Parathyroid adenoma (tissue), 2 donors: ENCODE measurements around the gene CHDH.

Experiments
- H2AFZ ChIP-seq: fragments of 300-600 bp; sonication (generic); one replicate; pipeline ENCODE4 v1.7.0; 2017; ENCODE audit warnings: antibody characterized with exemption, mild to moderate bottlenecking
- H3K27ac ChIP-seq: fragments of 300-600 bp; sonication (generic); one replicate; pipeline ENCODE4 v1.7.0; 2017
- H3K27me3 ChIP-seq: fragments of 300-600 bp; sonication (generic); one replicate; pipeline ENCODE4 v1.7.0; 2017; ENCODE audit warnings: low read length; ENCODE audit not compliant: control insufficient read depth, insufficient read depth
- H3K36me3 ChIP-seq: fragments of 300-600 bp; sonication (generic); one replicate; pipeline ENCODE4 v1.7.0; 2017; ENCODE audit warnings: low read length; ENCODE audit not compliant: control insufficient read depth, insufficient read depth
- H3K4me1 ChIP-seq: fragments of 300-600 bp; sonication (generic); one replicate; pipeline ENCODE4 v1.7.0; 2017; ENCODE audit warnings: control low read depth
- H3K4me2 ChIP-seq: fragments of 300-600 bp; sonication (generic); one replicate; pipeline ENCODE4 v1.7.0; 2017; ENCODE audit warnings: low read length
- H3K4me3 ChIP-seq: fragments of 300-600 bp; sonication (generic); one replicate; pipeline ENCODE4 v1.7.0; 2017; ENCODE audit warnings: low read depth, low read length
- H3K79me2 ChIP-seq: fragments of 300-600 bp; sonication (generic); one replicate; pipeline ENCODE4 v1.7.0; 2017; ENCODE audit warnings: control low read depth
- H3K9ac ChIP-seq: fragments of 300-600 bp; sonication (generic); one replicate; pipeline ENCODE4 v1.7.0; 2017; ENCODE audit warnings: mild to moderate bottlenecking
- H3K9me3 ChIP-seq: fragments of 300-600 bp; sonication (generic); one replicate; pipeline ENCODE4 v1.7.0; 2017; ENCODE audit warnings: low read length; ENCODE audit not compliant: control insufficient read depth
- CTCF ChIP-seq: fragments of 300-600 bp; sonication (generic); IDR thresholded peaks from one replicate; pipeline ENCODE4 v1.7.0; 2017; ENCODE audit warnings: antibody characterized with exemption, mild to moderate bottlenecking
- donor health status: primary hyperparathyroidism.

CHDH gene

DNA sequence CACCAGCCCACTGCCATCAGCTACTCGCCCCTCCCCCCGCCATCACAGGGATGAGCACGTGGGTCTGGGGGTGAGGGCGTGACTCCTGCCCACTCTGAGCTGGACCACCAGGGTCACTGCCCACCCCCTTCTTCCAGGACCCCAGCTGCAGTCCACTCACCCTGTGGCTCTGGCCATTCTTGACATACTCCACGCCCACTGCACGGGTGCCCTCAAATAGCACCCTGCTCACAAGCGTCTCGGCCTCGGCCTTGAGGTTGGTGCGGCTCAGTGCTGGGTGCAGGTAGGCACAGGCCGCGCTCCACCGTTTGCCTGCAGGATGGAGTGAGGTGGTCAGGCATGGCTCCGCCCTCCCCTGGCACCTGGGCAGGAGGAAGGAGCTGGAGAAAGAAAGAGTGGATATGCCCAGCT, 23.9 kb downstream of the CHDH start:
- no peak overlapping the region for H2AFZ ChIP-seq
- no peak overlapping the region for H3K9ac ChIP-seq
- no peak overlapping the region for H3K27ac ChIP-seq
- no peaks in the 10 kb centered on the region for H3K27me3 ChIP-seq
- no peaks in the 10 kb centered on the region for H3K36me3 ChIP-seq
- TF ChIP-seq CTCF, result no peak
- H3K9me3 ChIP-seq, result no peaks in the 10 kb centered on the region
- no peaks in the 10 kb centered on the region for H3K79me2 ChIP-seq
- no peak overlapping the region for H3K4me3 ChIP-seq
- no peaks in the 10 kb centered on the region for H3K4me1 ChIP-seq
- H3K4me2 ChIP-seq, result no peak overlapping the region

DNA sequence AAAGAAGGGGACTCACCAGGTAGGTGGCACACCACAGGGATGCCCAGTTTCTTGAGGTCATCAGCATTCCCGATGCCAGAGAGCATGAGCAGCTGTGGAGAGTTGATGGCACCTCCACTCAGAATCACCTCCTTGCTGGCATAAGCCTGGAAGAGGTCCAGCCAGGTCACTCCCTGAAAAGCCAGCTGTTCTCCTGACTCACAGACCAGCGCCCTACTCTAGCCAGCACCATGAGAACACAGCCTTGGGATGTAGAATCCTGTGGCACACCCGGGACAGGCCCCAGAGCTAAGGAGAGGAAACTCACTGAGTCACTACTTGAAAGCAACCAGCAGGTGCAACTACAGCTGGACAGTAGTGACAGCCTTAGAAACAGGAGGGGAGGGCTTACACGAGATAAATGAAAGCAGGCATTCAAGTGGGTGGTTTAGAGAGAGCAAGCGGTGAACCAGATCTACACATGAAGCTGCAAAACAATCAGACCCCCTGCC, 24.5 kb downstream of the CHDH start:
- no peaks in the 10 kb centered on the region for H3K4me1 ChIP-seq
- H3K4me2 ChIP-seq, result no peak overlapping the region
- no peak overlapping the region for H2AFZ ChIP-seq
- H3K9me3 ChIP-seq, result no peaks in the 10 kb centered on the region
- H3K36me3 ChIP-seq, result no peaks in the 10 kb centered on the region
- H3K27me3 ChIP-seq, result no peaks in the 10 kb centered on the region
- no peak overlapping the region for H3K4me3 ChIP-seq
- H3K27ac ChIP-seq, result no peak overlapping the region
- no peaks in the 10 kb centered on the region for H3K79me2 ChIP-seq
- no peak overlapping the region for H3K9ac ChIP-seq
- TF ChIP-seq CTCF, result no peak

DNA sequence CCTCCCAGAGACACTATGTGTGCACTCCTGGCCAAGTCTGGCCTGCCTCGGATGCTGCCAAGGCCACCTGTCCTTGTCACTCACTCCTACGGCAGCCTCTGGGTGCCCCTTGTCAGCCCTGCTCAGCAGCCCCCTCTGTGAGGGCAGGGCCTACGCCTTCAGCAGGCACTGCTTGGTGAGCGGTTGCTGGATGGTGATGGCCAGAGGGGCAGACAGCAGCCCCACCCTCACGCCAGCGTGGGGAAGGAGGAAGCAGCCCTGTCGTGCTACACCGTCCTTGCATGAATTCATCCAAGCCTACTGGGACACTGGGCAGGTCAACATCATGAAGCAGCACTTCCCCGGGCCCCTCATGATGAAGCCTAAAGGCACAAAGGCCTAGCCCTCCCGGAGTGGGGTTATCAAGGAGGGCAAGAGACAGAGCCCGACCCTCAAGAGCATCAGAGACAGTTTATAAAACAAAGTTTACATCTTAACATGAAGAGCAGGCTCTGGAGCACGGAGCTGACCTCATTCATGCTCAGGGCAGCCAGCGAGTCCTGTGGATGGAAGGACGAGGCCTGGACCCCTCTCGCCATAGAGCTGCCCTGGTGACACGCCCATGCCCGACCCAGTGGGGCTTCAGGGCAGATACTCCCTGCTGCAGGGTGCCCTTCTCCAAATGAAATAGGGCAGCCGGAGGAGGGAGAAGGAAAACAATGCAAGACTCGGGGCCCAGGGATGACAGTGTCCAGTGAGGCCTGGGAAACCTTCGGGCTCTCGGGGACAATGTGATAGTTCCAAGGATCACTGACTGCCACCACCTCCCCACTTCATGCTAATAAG, 25.3 kb downstream of the CHDH start:
- Histone ChIP-seq H3K27ac (no peak overlapping the region), H3K4me3 (no peak overlapping the region), H3K79me2 (no peaks in the 10 kb centered on the region), H3K36me3 (no peaks in the 10 kb centered on the region), H2AFZ (no peak overlapping the region), H3K9me3 (no peaks in the 10 kb centered on the region), H3K4me1 (no peaks in the 10 kb centered on the region), H3K9ac (no peak overlapping the region), H3K4me2 (no peak overlapping the region), H3K27me3 (no peaks in the 10 kb centered on the region)
- no peak for TF ChIP-seq CTCF

GRCh38 chr3:53820084-53820483, 26.1 kb downstream of the CHDH start:
- Histone ChIP-seq H3K36me3 (no peaks in the 10 kb centered on the region), H3K9ac (no peak overlapping the region), H3K27me3 (no peaks in the 10 kb centered on the region), H3K4me2 (no peak overlapping the region), H3K9me3 (no peaks in the 10 kb centered on the region), H3K4me1 (no peaks in the 10 kb centered on the region), H3K4me3 (no peak overlapping the region), H3K27ac (no peak overlapping the region), H3K79me2 (no peaks in the 10 kb centered on the region), H2AFZ (no peak overlapping the region)
- no peak for TF ChIP-seq CTCF
